ENCODE data around the gene TES.
"Not testable (repeated sequence)": the region's sequence is repeated elsewhere in the genome, so short reads cannot be mapped to it uniquely, and the experiment has no call there.

Gene TES

GRCh38 chr7:116293139-116293538, 82.8 kb downstream of the TES start:
- DNase-seq, result no peak

- DNase-seq, result no peak
Measured at GRCh38 chr7:116293633-116294032, 83.3 kb downstream of the TES start.

- DNase-seq, result not testable (repeated sequence)
Measured at GRCh38 chr7:116295903-116296302, 85.6 kb downstream of the TES start.

DNA sequence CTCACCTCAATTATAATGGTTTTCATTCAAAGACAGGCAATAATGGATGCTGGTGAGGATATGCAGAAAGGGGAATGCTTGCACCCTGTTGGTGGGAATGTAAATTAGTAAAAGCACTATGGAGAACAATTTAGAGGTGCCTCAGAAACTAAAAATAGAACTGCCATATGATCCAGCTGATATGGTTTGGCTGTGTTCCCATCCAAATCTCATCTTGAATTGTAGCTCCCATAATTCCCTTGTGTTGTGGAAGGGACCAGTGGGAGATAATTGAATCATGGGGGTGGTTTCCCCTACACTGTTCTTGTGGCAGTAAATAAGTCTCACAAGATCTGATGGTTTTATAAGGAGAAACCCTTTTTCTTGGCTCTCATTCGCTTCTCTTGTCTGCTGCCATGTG, 87.7 kb downstream of the TES start:
- no peak for DNase-seq

- DNase-seq, result no peak
Measured at GRCh38 chr7:116298576-116298975, 88.2 kb downstream of the TES start.

DNA sequence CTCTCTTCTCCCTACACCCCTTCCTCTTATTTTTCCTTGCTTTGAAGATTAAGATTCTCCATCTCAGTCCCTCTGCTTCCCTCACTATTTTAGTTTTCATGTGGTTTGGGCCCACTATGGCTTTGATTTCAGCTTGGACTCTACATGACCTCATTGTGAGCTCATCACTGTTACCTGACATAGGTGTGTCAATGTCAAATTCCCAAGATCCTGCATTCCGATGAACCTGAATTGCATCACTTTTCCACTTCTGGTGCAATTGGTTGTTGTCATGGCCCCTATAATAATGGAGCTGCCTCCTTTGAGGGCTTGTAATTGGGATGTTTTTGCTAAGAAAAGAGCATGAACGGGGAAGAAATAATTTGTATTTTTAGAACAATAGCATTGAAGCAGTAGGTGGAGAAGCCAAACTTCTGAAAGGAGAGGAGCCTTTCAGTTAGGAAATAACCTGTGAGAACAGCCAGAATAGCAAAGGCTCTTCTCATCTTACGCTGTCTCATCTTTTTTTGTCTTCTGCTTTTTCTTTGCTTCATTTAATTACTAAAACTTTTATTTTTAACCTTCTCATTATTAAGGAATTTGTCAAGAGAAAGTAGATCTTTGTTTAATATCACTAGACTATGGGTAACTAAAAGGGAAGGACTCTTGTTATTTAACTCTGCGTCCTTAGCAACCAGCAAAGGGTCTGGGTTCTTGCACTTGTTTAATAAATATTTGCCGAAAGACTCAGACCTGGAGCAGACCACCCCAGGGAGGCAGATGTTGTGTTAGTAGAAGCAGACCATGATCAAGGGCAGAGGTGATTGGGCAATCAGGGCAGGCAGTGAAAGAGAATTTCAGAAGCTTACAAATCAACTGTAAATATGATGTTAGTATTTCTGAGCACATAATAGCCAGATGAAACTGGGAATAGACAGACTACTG, 95.4 kb downstream of the TES start:
- DNase-seq, result no peak

GRCh38 chr7:116306409-116307048, 96.2 kb downstream of the TES start:
- no peak for DNase-seq

GRCh38 chr7:116307253-116307652, 96.9 kb downstream of the TES start:
- no peak for DNase-seq

All from activated CD8-positive, alpha-beta memory T cell treated with anti-CD3 and anti-CD28 coated beads for 24 hours (primary cell).